ENCODE measurements around the gene HABP4. TPM values are rescaled to one million over a fixed set of nuclear protein-coding genes. Genes with fewer than 3 reads are reported as not detected.

The HABP4 gene
- total and polyA plus RNA-seq, 12 donors = 20.8 to 30.4 (median 25.3) TPM

- intact Hi-C loops (cut with DNase I) = no loop called here
- Histone ChIP-seq H3K27ac (peak overlapping the region in 4 of 10 donors; percentile 62 to 70 (median 67)), H3K4me3 (no peak overlapping the region), H3K4me1 (peaks cover 4 to 50% (median 39%) of the 10 kb centered on the region in 9 donors), H3K9me3 (no peaks in the 10 kb centered on the region), H3K36me3 (peaks cover 0 to 60% (median 22%) of the 10 kb centered on the region in 9 donors), H3K27me3 (no peaks in the 10 kb centered on the region)
- ATAC-seq (no peak), DNase-seq (no peak)
- WGBS, 2 donors = 94 to 95% methylated on average over 10 of the region's 10 CpGs
- no peak for TF ChIP-seq CTCF (IDR thresholded peaks at IDR 0.05)
These were observed 40.6 kb downstream of the HABP4 start for GRCh38 chr9:96490534-96491078.

- Histone ChIP-seq H3K4me3 (peak overlapping the region in 1 of 10 donors; percentile 3), H3K27me3 (no peaks in the 10 kb centered on the region), H3K36me3 (peaks cover 0 to 62% (median 22%) of the 10 kb centered on the region in 9 donors), H3K27ac (peak overlapping the region in 8 of 10 donors; percentile 36 to 70 (median 62)), H3K4me1 (peaks cover 4 to 44% (median 32%) of the 10 kb centered on the region in 9 donors), H3K9me3 (no peaks in the 10 kb centered on the region)
- ATAC-seq (peak in 4 of 8 donors; percentile 14 to 53 (median 22)), DNase-seq (no peak)
- intact Hi-C loops (cut with DNase I) = no loop called here
- WGBS, 2 donors = 59 to 68% methylated on average over 10 of the region's 10 CpGs
- TF ChIP-seq CTCF (IDR thresholded peaks at IDR 0.05) = no peak
These were observed 41.3 kb downstream of the HABP4 start for GRCh38 chr9:96491079-96491879.

- no peaks in the 10 kb centered on the region for H3K9me3 ChIP-seq
- 61 to 69% methylated on average over 17 of the region's 17 CpGs for WGBS, 2 donors
- DNase-seq = no peak
- intact Hi-C loops (cut with DNase I) = no loop called here
- H3K27me3 ChIP-seq = no peaks in the 10 kb centered on the region
- TF ChIP-seq CTCF (IDR thresholded peaks at IDR 0.05) = no peak
- ATAC-seq = peak in 5 of 8 donors; percentile 10 to 71 (median 24)
- peak overlapping the region in 8 of 10 donors; percentile 36 to 70 (median 62) for H3K27ac ChIP-seq
- H3K4me1 ChIP-seq = peaks cover 0 to 36% (median 25%) of the 10 kb centered on the region in 9 donors
- H3K36me3 ChIP-seq = peaks cover 0 to 62% (median 22%) of the 10 kb centered on the region in 9 donors
- peak overlapping the region in 1 of 10 donors; percentile 3 for H3K4me3 ChIP-seq
These were observed 42.0 kb downstream of the HABP4 start for GRCh38 chr9:96491880-96492525.

GRCh38 chr9:96492993-96493531, 43.1 kb downstream of the HABP4 start:
- intact Hi-C loops (cut with DNase I) = no loop called here

More at GRCh38 chr9:96492993-96493531, 43.1 kb downstream of the HABP4 start:
- H3K36me3 ChIP-seq = peaks cover 0 to 57% (median 22%) of the 10 kb centered on the region in 9 donors
- H3K9me3 ChIP-seq = no peaks in the 10 kb centered on the region
- peaks cover 0 to 28% (median 14%) of the 10 kb centered on the region in 9 donors for H3K4me1 ChIP-seq
- H3K27ac ChIP-seq = no peak overlapping the region
- WGBS, 2 donors = 89 to 95% methylated on average over 12 of the region's 12 CpGs
- no peak overlapping the region for H3K4me3 ChIP-seq
- H3K27me3 ChIP-seq = no peaks in the 10 kb centered on the region
- no peak for TF ChIP-seq CTCF (IDR thresholded peaks at IDR 0.05)
- ATAC-seq = no peak
- no peak for DNase-seq

Measured in heart right ventricle (tissue), 16 donors.